Left renal pelvis (tissue), 4 donors: ENCODE results near the gene INTS13. TPM values are rescaled to one million over a fixed set of nuclear protein-coding genes. Genes with fewer than 3 reads are reported as not detected.
A peak's percentile ranks its signal among the peaks of the same experiment; 100 is the strongest.

Experiments
- DNase-seq, 4 donors: peaks; one replicate each; pipeline ENCODE4 v3.0.0-alpha.2; 2013; ENCODE audit warnings: low read depth in 4 of 4, low spot score in 3 of 4
- polyA plus RNA-seq, 4 donors: library from polyadenylated mRNA; unstranded; fragments of 120-200 nt; gene quantifications; one replicate each; pipeline ENCODE4 v1.2.1, GENCODE V29; 2013; ENCODE audit not compliant: insufficient read length in 4 of 4

Gene INTS13, protein sequence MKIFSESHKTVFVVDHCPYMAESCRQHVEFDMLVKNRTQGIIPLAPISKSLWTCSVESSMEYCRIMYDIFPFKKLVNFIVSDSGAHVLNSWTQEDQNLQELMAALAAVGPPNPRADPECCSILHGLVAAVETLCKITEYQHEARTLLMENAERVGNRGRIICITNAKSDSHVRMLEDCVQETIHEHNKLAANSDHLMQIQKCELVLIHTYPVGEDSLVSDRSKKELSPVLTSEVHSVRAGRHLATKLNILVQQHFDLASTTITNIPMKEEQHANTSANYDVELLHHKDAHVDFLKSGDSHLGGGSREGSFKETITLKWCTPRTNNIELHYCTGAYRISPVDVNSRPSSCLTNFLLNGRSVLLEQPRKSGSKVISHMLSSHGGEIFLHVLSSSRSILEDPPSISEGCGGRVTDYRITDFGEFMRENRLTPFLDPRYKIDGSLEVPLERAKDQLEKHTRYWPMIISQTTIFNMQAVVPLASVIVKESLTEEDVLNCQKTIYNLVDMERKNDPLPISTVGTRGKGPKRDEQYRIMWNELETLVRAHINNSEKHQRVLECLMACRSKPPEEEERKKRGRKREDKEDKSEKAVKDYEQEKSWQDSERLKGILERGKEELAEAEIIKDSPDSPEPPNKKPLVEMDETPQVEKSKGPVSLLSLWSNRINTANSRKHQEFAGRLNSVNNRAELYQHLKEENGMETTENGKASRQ
- polyA plus RNA-seq: 10 to 100 TPM; 30.3 to 43.3 (median 37.9) TPM

DNA sequence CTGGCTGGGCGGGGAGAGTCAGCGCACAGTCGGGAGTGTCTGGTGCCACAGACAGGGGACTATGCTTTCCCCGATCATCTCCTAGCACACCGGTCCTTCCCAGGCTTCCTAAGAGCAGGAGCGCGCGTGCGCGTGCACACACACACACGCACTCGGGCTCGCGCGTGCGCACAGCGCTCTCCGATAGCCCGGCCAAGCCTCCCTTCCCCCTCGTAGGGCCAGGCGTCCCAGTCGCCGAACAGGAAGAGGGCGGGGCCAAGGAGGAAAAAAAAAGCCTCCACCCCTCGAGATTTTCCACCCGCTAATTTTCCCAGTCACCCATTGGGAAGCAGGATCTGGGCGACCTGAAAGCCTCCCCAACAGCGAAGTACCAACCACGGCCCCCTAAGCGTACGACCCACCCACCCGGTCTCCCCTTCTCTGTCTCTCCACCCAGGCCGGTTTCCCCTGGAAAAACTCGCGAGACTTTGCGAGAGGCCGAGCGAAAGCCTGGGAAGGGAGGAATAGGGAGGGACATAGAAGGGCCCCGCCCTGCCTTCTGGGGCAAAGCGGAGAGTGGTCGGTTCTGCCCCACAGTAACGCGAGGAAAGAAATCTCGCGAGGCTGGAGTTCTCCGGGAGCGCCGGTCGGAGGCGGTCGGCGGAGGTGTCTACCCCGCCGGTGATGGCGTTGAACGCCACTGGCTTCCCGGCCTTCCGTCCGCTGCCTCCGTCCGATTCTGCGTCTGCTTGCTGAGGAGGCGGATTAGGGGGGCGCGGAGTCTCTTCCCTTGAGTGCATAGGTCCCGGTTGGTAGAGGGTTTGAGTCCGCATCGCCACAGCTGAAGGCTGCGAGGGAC is at the start of gene INTS13, which contains the start of gene FGFR1OP2:
Gene INTS13 (minus strand): TSS at position 119 of the 838 bp plus-strand sequence. CDS start 1,178 bp downstream, outside the sequence.
Gene FGFR1OP2 (plus strand): TSS at position 608 of the 838 bp plus-strand sequence. CDS start 15,689 bp downstream, outside the sequence.
- peak; percentile 98 to 100 (median 99) for DNase-seq

DNA sequence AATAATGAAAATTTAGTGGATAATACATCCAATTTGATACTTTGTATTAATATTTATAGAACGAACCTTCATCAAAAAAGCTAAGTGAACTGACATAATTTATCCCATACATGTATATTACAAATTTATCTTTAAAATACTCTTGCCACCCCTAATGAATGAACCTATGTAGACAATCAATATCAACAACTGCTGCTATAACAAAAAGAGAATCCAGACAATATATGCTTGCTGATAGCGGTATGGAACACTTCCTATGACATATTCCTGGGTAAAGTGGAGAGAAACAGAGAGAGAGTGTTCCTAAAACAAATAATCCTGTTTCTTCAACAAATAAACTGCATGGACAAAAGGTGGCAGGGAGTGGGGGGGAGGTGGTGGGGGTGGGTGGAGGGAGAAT is 45.1 kb upstream of the INTS13 start:
- DNase-seq: no peak

DNA sequence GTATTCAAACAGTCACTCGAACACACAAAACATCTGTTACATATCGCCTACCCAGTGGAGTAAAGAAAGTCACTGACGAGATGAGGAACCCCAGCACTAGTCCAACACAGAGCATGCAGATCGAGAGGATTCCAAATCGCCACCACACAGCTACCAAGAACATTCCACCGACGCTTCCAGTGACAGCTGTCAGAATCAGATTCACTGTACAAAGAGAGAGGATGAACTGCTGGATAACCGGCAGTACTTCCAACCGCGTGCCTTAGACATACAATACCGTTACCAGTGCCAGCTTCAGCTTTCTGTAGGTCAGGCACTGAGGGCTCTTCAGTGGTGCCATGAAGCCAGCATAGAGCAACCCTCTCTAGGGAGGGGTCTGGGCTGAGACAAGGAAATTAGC is 42.0 kb upstream of the INTS13 start:
- no peak for DNase-seq

GRCh38 chr12:26978801-26979200 is 41.0 kb upstream of the INTS13 start:
- DNase-seq: no peak

DNA sequence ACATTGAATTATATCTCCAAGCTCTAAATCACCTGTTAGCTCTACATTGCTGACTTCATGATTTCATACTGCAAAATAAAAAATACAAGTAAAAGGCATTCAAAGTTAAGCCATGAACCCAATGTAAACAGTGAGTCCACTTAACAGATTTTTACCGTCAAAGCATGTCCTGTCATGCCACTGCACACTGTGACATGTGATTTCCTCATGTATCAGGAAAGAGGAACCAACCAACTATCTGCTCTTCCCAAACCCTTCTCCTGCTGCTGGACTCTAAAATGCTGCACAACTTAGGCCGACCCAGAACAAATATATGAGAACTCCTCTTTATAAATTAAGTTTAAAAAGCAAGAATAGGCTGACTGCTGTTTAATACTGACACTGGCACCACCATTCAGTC is 38.9 kb upstream of the INTS13 start:
- no peak for DNase-seq

GRCh38 chr12:26971963-26972362 is 34.2 kb upstream of the INTS13 start:
- no peak for DNase-seq

GRCh38 chr12:26970136-26970535 is 32.4 kb upstream of the INTS13 start:
- no peak for DNase-seq

GRCh38 chr12:26966842-26967241 is 29.1 kb upstream of the INTS13 start:
- DNase-seq: no peak

- DNase-seq: no peak
Measured at GRCh38 chr12:26963413-26963812, 25.6 kb upstream of the INTS13 start.

- no peak for DNase-seq
Measured at GRCh38 chr12:26961803-26962202, 24.0 kb upstream of the INTS13 start.

- DNase-seq: peak in 1 of 4 donors; percentile 32
Measured at GRCh38 chr12:26961391-26961790, 23.6 kb upstream of the INTS13 start.

GRCh38 chr12:26954027-26954426 is 16.2 kb upstream of the INTS13 start:
- DNase-seq: no peak

DNA sequence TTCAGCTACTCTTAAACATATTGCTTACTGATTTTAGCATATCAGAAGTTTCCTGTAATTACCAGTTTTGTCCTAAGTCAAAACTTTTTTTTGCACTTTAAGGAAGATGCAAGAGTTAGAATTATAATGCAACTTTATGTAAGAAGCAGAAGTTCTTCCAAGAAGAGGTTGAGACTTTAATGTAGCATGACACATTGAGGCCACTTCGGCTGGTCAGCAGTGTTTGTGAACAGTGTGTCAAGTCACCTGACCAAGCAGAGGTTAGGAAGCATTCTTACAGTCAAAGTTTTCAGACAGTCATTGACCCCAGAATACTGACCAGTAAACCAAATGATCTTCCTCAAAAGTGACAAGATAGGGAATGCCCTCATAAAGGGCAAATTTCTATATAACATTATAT is 15.7 kb upstream of the INTS13 start:
- DNase-seq: no peak

DNA sequence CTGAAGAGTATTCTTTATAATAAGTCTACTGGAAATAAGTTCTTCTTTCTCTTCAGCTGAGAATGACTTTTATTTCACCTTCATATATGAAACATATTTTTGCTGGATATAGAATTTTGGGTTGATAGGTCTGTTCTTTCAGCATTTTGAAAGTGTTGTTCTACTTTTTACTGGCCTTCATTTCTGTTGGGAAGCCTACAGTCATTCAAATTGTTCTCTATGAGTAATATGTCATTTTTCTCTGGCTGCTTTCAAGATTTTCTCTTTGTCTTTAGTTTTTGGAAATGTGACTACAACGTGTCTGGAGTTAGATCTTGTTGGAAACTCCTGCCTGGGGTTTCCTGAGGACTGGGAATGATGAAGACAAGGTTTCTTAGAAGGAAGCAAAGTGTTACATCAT is 10.5 kb upstream of the INTS13 start:
- no peak for DNase-seq

DNA sequence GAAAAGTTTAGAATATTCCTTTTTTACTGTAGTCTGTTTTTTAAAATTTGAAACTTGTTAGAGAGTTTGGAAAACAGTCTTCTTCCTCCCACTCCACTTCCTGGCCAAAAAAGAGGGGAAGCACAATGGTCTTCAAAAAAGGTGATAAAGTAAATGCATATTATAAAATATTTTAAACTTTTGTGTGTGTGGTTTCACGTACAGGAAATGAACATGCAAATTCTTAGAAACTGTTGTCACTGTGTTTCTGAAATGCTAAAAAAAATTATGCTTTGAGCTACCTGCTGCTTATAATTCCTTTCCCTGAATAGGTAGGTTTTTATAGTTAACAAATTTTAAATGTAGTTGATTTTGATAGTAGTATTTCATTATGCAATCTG is 3.4 kb upstream of the INTS13 start:
- no peak for DNase-seq

DNA sequence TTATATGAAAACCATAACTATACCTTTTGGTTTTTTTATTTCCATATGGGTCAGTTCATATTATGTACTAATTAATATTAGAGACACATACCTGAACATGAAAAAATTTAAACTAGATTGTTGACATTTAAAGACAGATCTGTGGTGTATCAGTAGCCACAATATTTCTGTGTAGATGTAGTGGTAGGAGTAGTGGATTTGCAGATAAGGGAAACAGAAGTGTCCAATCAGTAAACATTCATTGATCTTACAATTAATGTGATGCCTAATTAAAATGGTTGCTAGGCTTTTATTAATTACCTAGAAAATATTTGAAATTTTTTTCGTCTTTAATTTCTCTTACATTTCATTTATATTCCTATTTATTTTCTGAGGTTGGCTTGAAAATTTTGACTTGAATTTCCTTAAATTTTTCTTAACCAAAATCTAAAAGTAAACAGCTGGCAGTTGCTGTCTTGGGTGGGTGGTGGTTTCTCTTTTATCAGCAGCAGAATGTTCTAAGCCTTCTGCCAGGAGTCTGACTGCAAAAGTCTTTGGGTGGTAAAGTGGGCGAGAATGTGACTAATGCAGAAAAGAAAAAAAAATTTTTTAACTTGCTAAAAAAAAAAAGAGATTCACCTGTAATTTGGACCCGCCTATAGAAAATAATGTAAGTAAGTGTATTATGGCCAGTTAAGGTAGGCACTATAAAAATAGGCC is 2.9 kb upstream of the INTS13 start:
- no peak for DNase-seq

GRCh38 chr12:26939953-26940352 is 2.2 kb upstream of the INTS13 start:
- DNase-seq: no peak

DNA sequence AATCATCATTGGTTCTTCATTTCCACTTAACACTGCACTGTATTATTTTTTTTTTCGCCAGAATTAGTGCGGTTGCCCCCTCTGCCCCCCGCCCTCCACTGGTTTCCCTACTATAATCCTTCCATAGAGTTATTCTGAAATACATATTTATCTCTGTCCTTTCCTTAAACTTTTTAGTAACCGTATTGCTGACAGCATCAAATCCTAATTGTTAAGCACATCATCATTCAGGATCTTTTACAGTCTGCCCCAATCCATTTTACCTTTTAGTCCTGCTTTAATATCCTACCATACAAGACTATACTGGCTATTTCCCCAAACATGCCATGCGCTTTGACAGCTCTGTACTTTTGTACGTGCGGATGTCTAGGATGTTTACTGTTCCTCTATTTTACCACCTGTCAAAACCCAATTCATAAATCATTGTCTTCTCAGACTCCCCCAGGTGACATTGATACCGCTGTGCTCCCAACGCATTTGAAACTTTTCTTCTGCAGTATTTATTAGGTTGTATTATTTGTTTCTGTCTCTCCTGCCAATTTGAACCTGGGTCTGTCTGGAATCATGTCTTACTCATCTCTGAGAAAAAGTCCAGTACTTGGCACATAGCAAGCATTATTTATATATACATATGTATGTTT is 1.5 kb upstream of the INTS13 start:
- DNase-seq: no peak

DNA sequence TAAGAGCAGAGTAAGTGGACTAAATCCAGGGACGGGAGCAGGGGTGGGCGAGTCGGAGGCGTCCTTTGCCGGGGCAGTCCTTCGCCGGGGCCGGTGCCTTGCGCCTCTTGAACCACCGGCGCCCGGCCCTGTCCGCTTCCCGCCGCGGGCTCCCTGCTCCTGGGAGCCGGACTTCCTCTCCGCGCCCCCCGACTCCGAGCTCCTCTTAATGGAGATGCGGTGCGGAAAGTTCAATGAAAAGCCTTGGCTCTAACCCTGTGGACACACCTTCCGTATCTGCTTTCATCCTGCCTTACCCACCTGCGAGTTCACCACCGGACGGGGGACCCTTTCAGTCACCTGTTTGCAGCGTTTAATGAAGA is 901 bp upstream of the INTS13 start:
- DNase-seq: peak in 1 of 4 donors; percentile 30

DNA sequence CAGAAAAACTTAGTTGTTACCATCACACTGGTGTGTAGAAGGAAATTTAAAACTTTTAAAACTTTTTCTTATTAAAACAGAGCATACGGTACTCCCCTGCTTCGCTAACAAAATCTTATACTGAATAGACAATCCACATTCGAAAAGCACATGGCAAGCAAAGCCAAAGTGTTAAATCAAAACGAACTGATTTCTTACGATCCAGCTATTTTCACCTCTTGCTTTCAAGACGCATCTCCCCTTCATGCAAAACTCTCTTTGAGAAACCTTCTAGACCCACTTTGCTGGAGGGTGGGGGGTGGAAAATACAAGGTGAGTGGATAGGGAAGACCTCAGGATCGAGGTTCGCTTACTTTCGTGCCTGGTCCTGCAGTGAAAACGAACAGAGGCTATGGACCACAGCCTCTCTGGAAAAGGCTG is 328 bp downstream of the INTS13 start:
- no peak for DNase-seq
